Nephron progenitor cell (in vitro differentiated cells): ENCODE results near the gene TDRKH.
"Not testable (repeated sequence)": the region's sequence is repeated elsewhere in the genome, so short reads cannot be mapped to it uniquely, and the experiment has no call there.

ENCODE experiments used
- DNase-seq: peaks from one replicate; pipeline ENCODE4 v3.0.0; 2021
- H3K27ac Mint-ChIP-seq: 2 replicates; pipeline ENCODE4 v1.8.0; 2021; ENCODE audit warnings: mild to moderate bottlenecking, moderate library complexity, mixed read lengths
- H3K27me3 Mint-ChIP-seq: 2 replicates; pipeline ENCODE4 v1.8.0; 2021; ENCODE audit warnings: mild to moderate bottlenecking, low read depth, mixed read lengths; ENCODE audit not compliant: poor library complexity
- H3K36me3 Mint-ChIP-seq: 2 replicates; pipeline ENCODE4 v1.8.0; 2021; ENCODE audit warnings: low read depth, mixed read lengths
- H3K4me1 Mint-ChIP-seq: 2 replicates; pipeline ENCODE4 v1.8.0; 2021; ENCODE audit warnings: mixed read lengths
- H3K4me3 Mint-ChIP-seq: 2 replicates; pipeline ENCODE4 v1.8.0; 2021; ENCODE audit warnings: mild to moderate bottlenecking, moderate library complexity, mixed read lengths
- H3K9me3 Mint-ChIP-seq: 2 replicates; pipeline ENCODE4 v1.8.0; 2021; ENCODE audit warnings: mild to moderate bottlenecking, moderate library complexity, mixed read lengths
- TF ChIP-seq, protein P1 (sequence below): fragments of 200-600 bp; sonication (generic); IDR thresholded peaks from 2 replicates; pipeline ENCODE4 v1.5.0; 2021; ENCODE audit warnings: antibody characterized with exemption

TDRKH gene

GRCh38 chr1:151737479-151737878 is 52.8 kb downstream of the TDRKH start:
- H3K4me1 Mint-ChIP-seq, result no peaks in the 10 kb centered on the region
- TF ChIP-seq, protein P1, sequence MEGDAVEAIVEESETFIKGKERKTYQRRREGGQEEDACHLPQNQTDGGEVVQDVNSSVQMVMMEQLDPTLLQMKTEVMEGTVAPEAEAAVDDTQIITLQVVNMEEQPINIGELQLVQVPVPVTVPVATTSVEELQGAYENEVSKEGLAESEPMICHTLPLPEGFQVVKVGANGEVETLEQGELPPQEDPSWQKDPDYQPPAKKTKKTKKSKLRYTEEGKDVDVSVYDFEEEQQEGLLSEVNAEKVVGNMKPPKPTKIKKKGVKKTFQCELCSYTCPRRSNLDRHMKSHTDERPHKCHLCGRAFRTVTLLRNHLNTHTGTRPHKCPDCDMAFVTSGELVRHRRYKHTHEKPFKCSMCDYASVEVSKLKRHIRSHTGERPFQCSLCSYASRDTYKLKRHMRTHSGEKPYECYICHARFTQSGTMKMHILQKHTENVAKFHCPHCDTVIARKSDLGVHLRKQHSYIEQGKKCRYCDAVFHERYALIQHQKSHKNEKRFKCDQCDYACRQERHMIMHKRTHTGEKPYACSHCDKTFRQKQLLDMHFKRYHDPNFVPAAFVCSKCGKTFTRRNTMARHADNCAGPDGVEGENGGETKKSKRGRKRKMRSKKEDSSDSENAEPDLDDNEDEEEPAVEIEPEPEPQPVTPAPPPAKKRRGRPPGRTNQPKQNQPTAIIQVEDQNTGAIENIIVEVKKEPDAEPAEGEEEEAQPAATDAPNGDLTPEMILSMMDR, result no peak

DNA sequence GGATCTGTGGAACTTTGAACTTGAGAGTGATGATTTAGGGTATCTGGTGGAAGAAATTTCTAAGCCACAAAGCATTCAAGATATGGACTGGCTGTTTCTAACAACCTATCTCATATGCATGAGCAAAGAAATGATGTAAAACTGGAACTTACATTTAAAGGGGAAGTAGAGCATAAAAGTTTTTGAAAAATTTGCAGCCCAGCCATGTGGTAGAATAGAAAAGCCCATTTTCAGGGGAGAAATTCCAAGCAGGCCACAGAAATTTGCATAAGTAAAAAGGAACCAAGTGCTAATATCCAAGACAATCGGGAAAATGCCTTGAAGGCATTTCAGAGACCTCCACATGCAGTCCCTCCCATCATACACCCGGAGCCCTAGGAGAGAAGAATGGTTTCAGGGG is 53.3 kb downstream of the TDRKH start:
- TF ChIP-seq, protein P1, result no peak
- no peak overlapping the region for H3K4me3 Mint-ChIP-seq
- no peaks in the 10 kb centered on the region for H3K36me3 Mint-ChIP-seq
- H3K4me1 Mint-ChIP-seq, result no peaks in the 10 kb centered on the region
- H3K27ac Mint-ChIP-seq, result no peak overlapping the region
- DNase-seq, result no peak
- H3K9me3 Mint-ChIP-seq, result peaks cover 21% of the 10 kb centered on the region
- peaks cover 25% of the 10 kb centered on the region for H3K27me3 Mint-ChIP-seq

More at GRCh38 chr1:151737479-151737878, 52.8 kb downstream of the TDRKH start:
- Mint-ChIP-seq H3K9me3 (peaks cover 21% of the 10 kb centered on the region), H3K27me3 (peaks cover 27% of the 10 kb centered on the region), H3K27ac (no peak overlapping the region), H3K36me3 (no peaks in the 10 kb centered on the region), H3K4me3 (no peak overlapping the region)
- no peak for DNase-seq

DNA sequence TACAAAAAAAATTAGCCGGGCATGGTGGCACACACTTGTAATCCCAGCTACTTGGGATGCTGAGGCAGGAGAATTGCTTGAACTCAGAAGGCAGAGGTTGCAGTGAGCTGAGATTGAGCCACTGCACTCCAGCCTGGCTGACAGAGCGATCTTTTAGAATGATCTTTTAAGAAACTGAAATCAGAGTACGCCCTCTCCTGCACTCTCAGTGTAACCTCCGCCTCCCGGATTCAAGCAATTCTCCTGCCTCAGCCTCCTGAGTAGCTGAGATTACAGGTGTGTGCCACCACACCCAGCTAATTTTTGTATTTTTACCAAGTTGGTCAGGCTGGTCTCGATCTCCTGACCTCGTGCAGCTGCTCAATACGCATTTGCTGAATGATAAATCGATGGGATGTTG is 56.3 kb downstream of the TDRKH start:
- H3K9me3 Mint-ChIP-seq, result peaks cover 21% of the 10 kb centered on the region
- not testable (repeated sequence) for H3K4me1 Mint-ChIP-seq, H3K4me3 Mint-ChIP-seq, H3K36me3 Mint-ChIP-seq, DNase-seq, H3K27me3 Mint-ChIP-seq, H3K27ac Mint-ChIP-seq

GRCh38 chr1:151733126-151733525 is 57.2 kb downstream of the TDRKH start:
- H3K27ac Mint-ChIP-seq, result no peak overlapping the region
- peaks cover 10% of the 10 kb centered on the region for H3K27me3 Mint-ChIP-seq
- peaks cover 18% of the 10 kb centered on the region for H3K4me1 Mint-ChIP-seq
- DNase-seq, result no peak
- no peaks in the 10 kb centered on the region for H3K36me3 Mint-ChIP-seq
- TF ChIP-seq, protein P1, result no peak
- no peak overlapping the region for H3K4me3 Mint-ChIP-seq
- H3K9me3 Mint-ChIP-seq, result peaks cover 16% of the 10 kb centered on the region

- H3K36me3 Mint-ChIP-seq, result no peaks in the 10 kb centered on the region
- H3K4me3 Mint-ChIP-seq, result no peak overlapping the region
- peaks cover 21% of the 10 kb centered on the region for H3K4me1 Mint-ChIP-seq
- H3K27ac Mint-ChIP-seq, result no peak overlapping the region
- H3K9me3 Mint-ChIP-seq, result no peaks in the 10 kb centered on the region
- TF ChIP-seq, protein P1, result no peak
- peaks cover 19% of the 10 kb centered on the region for H3K27me3 Mint-ChIP-seq
- no peak for DNase-seq
Measured at GRCh38 chr1:151729966-151730291, 60.4 kb downstream of the TDRKH start.

DNA sequence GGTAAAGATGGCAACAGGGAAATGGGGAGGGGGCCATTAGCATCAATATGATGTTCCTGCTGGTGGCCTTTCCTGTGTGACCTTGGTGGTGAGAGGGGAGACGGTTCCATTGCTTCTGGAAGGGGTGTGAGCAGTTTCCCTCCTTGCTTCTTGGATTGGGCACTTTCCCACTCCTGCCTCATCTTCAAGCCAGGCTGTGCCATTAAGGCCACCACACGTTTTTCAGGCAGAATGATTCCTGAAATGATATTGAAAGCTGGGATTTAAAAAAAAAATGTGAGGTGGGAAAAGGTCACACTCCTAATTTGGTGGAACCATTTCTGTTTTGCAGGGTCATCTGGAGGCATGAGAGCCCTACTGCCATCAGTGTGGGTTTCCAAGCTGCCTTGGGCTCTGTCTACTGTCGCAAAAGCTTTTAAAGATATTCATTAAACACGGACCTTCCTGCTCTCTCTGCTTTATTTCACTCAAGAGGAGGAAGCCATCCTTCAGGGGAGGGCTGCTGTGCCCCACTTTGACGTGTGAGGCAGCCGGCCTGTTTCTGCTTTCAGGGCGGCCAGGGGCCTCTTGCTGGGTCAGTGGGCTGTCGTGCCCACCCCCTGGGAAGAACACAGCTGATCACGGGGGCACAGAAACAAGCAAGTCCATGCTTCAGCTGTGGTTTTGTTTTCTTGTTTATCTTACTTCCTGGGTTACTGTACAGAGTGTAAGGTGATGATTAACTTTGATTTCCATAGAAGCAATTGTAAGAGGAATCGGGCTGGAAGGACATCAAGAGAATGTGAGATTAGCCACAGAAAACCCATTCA is 60.9 kb downstream of the TDRKH start:
- Mint-ChIP-seq H3K36me3 (no peaks in the 10 kb centered on the region), H3K9me3 (no peaks in the 10 kb centered on the region), H3K27ac (no peak overlapping the region), H3K4me1 (peaks cover 21% of the 10 kb centered on the region), H3K4me3 (no peak overlapping the region), H3K27me3 (peaks cover 24% of the 10 kb centered on the region)
- DNase-seq, result no peak
- TF ChIP-seq, protein P1, result no peak
